ENCODE measurements around the gene GALNT10.

GALNT10 gene

DNA sequence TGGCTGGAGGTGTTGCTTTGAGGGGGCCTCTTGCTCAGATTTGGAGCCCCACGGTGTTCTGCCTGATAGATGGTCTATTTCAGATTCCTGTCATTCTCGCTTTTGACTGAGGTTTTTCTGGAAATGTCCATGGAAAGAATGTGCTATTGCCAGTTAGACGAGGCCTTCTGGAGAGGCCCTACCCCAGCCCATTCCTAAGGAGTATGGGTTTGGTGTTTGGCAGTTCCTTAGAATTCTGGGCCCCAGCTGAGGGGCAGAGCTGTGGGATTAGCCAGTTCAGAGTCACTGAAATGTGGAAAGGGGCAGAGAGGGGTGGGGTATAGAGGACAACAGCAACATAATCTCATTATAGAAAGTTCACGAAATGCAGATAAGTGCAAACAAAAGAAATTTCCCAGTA lies 50.5 kb downstream of the GALNT10 start:
- Histone ChIP-seq H3K79me2 (ENCODE audit: insufficient read depth, low read length) (no peaks in the 10 kb centered on the region), H3K4me3 (ENCODE audit: low read depth in 1 of 2, low read length in 2 of 2) (no peak overlapping the region), H3K36me3 (ENCODE audit: insufficient read depth, low read length) (no peaks in the 10 kb centered on the region)

GRCh38 chr5:154242442-154242841 lies 51.9 kb downstream of the GALNT10 start:
- Histone ChIP-seq H3K79me2 (ENCODE audit: insufficient read depth, low read length) (no peaks in the 10 kb centered on the region), H3K27ac (ENCODE audit: low read length) (no peak overlapping the region)
- DNase-seq, result no peak

More for the DNA sequence above, 50.5 kb downstream of the GALNT10 start:
- no peaks in the 10 kb centered on the region for H3K9me3 ChIP-seq (ENCODE audit: insufficient read depth, low read length, severe bottlenecking)
- H3K9ac ChIP-seq (ENCODE audit: low read depth, low read length), result no peak overlapping the region
- ATAC-seq (ENCODE audit: insufficient read depth, low read depth) (no peak), DNase-seq (no peak)
- H3K27ac ChIP-seq (ENCODE audit: low read length), result no peak overlapping the region
- no peaks in the 10 kb centered on the region for H4K20me1 ChIP-seq (ENCODE audit: insufficient read depth, low read length)
- no peak overlapping the region for H2AFZ ChIP-seq (ENCODE audit: low read depth, low read length)
- TF ChIP-seq EZH2 (IDR thresholded peaks at IDR 0.05; ENCODE audit: borderline replicate concordance, low read depth, low read length, severe bottlenecking) (no peak), CTCF (IDR thresholded peaks at IDR 0.05; ENCODE audit: borderline replicate concordance, extremely low read depth, low read length, poor library complexity, severe bottlenecking) (no peak)
- no peak overlapping the region for H3K4me2 ChIP-seq (ENCODE audit: insufficient read depth, low read length)
- no peaks in the 10 kb centered on the region for H3K4me1 ChIP-seq (ENCODE audit: insufficient read depth, low read length)
- H3K27me3 ChIP-seq (ENCODE audit: insufficient read depth, low read length, poor library complexity), result no peaks in the 10 kb centered on the region

DNA sequence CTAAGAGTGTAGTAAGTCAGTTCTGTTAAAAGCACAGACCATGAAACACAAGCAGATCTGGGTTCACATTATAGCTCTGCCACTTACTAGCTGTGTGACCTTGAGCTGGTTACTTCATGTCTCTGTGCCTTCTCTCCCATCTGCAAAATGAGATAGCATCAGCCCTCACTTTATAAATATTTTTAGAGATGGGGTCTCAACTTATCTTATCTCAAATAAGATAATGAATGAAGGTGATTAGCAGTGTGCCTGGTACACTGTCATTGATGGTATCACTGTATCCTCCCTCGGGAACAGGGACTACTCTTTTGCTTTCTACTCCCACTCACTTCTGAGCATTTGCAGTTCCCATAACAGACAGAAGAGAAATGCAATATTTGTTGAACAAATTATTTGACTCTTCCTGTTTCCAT lies 52.4 kb downstream of the GALNT10 start:
- Histone ChIP-seq H4K20me1 (ENCODE audit: insufficient read depth, low read length) (no peaks in the 10 kb centered on the region), H3K4me1 (ENCODE audit: insufficient read depth, low read length) (no peaks in the 10 kb centered on the region), H3K27ac (ENCODE audit: low read length) (no peak overlapping the region), H3K27me3 (ENCODE audit: insufficient read depth, low read length, poor library complexity) (no peaks in the 10 kb centered on the region), H3K4me2 (ENCODE audit: insufficient read depth, low read length) (no peak overlapping the region), H3K9me3 (ENCODE audit: insufficient read depth, low read length, severe bottlenecking) (no peaks in the 10 kb centered on the region), H2AFZ (ENCODE audit: low read depth, low read length) (no peak overlapping the region), H3K4me3 (ENCODE audit: low read depth in 1 of 2, low read length in 2 of 2) (no peak overlapping the region), H3K79me2 (ENCODE audit: insufficient read depth, low read length) (no peaks in the 10 kb centered on the region), H3K36me3 (ENCODE audit: insufficient read depth, low read length) (no peaks in the 10 kb centered on the region), H3K9ac (ENCODE audit: low read depth, low read length) (no peak overlapping the region)
- ATAC-seq (ENCODE audit: insufficient read depth, low read depth) (no peak), DNase-seq (no peak)
- no peak for TF ChIP-seq EZH2 (IDR thresholded peaks at IDR 0.05; ENCODE audit: borderline replicate concordance, low read depth, low read length, severe bottlenecking)
- TF ChIP-seq CTCF (IDR thresholded peaks at IDR 0.05; ENCODE audit: borderline replicate concordance, extremely low read depth, low read length, poor library complexity, severe bottlenecking), result no peak

More at GRCh38 chr5:154242442-154242841, 51.9 kb downstream of the GALNT10 start:
- H3K9ac ChIP-seq (ENCODE audit: low read depth, low read length), result no peak overlapping the region
- H4K20me1 ChIP-seq (ENCODE audit: insufficient read depth, low read length), result no peaks in the 10 kb centered on the region
- no peak overlapping the region for H2AFZ ChIP-seq (ENCODE audit: low read depth, low read length)
- ATAC-seq (ENCODE audit: insufficient read depth, low read depth), result no peak
- H3K4me3 ChIP-seq (ENCODE audit: low read depth in 1 of 2, low read length in 2 of 2), result no peak overlapping the region
- H3K4me2 ChIP-seq (ENCODE audit: insufficient read depth, low read length), result no peak overlapping the region
- no peaks in the 10 kb centered on the region for H3K4me1 ChIP-seq (ENCODE audit: insufficient read depth, low read length)
- H3K36me3 ChIP-seq (ENCODE audit: insufficient read depth, low read length), result no peaks in the 10 kb centered on the region
- H3K27me3 ChIP-seq (ENCODE audit: insufficient read depth, low read length, poor library complexity), result no peaks in the 10 kb centered on the region
- TF ChIP-seq CTCF (IDR thresholded peaks at IDR 0.05; ENCODE audit: borderline replicate concordance, extremely low read depth, low read length, poor library complexity, severe bottlenecking), result no peak
- TF ChIP-seq EZH2 (IDR thresholded peaks at IDR 0.05; ENCODE audit: borderline replicate concordance, low read depth, low read length, severe bottlenecking), result no peak
- H3K9me3 ChIP-seq (ENCODE audit: insufficient read depth, low read length, severe bottlenecking), result no peaks in the 10 kb centered on the region

- no peaks in the 10 kb centered on the region for H3K9me3 ChIP-seq (ENCODE audit: insufficient read depth, low read length, severe bottlenecking)
- H2AFZ ChIP-seq (ENCODE audit: low read depth, low read length), result no peak overlapping the region
- H3K4me1 ChIP-seq (ENCODE audit: insufficient read depth, low read length), result no peaks in the 10 kb centered on the region
- TF ChIP-seq EZH2 (IDR thresholded peaks at IDR 0.05; ENCODE audit: borderline replicate concordance, low read depth, low read length, severe bottlenecking) (no peak), CTCF (IDR thresholded peaks at IDR 0.05; ENCODE audit: borderline replicate concordance, extremely low read depth, low read length, poor library complexity, severe bottlenecking) (no peak)
- no peaks in the 10 kb centered on the region for H3K27me3 ChIP-seq (ENCODE audit: insufficient read depth, low read length, poor library complexity)
- H4K20me1 ChIP-seq (ENCODE audit: insufficient read depth, low read length), result no peaks in the 10 kb centered on the region
- no peak overlapping the region for H3K9ac ChIP-seq (ENCODE audit: low read depth, low read length)
- DNase-seq, result no peak
- H3K4me2 ChIP-seq (ENCODE audit: insufficient read depth, low read length), result no peak overlapping the region
- ATAC-seq (ENCODE audit: insufficient read depth, low read depth), result no peak
- no peak overlapping the region for H3K27ac ChIP-seq (ENCODE audit: low read length)
- no peaks in the 10 kb centered on the region for H3K36me3 ChIP-seq (ENCODE audit: insufficient read depth, low read length)
- H3K79me2 ChIP-seq (ENCODE audit: insufficient read depth, low read length), result no peaks in the 10 kb centered on the region
- no peak overlapping the region for H3K4me3 ChIP-seq (ENCODE audit: low read depth in 1 of 2, low read length in 2 of 2)
Observed at GRCh38 chr5:154243736-154244135, 53.2 kb downstream of the GALNT10 start.
